Astrocyte of the spinal cord (primary cell): ENCODE measurements around the gene RBM44.

ENCODE experiments used
- DNase-seq: peaks from one replicate; pipeline ENCODE4 v3.0.0; 2011; ENCODE audit warnings: low read depth, low spot score
- H3K4me3 ChIP-seq: 2 replicates; pipeline ENCODE4 v1.5.1; 2011; ENCODE audit warnings: low read depth, mild to moderate bottlenecking, low read length, moderate library complexity
- in situ Hi-C: cut with HindIII; loops from 2 replicates; pipeline ENCODE4 v1.10.0; 2017; ENCODE audit warnings: low sequenced_read_pairs
- TF ChIP-seq, protein P1 (sequence below): IDR thresholded peaks from 2 replicates; pipeline ENCODE4 v1.5.1; 2012; ENCODE audit warnings: low read depth, mild to moderate bottlenecking, low read length, inconsistent platforms

Gene RBM44

GRCh38 chr2:237861875-237862527, 63.4 kb downstream of the RBM44 start:
- no peak overlapping the region for H3K4me3 ChIP-seq
- no peak for DNase-seq
- TF ChIP-seq, protein P1, sequence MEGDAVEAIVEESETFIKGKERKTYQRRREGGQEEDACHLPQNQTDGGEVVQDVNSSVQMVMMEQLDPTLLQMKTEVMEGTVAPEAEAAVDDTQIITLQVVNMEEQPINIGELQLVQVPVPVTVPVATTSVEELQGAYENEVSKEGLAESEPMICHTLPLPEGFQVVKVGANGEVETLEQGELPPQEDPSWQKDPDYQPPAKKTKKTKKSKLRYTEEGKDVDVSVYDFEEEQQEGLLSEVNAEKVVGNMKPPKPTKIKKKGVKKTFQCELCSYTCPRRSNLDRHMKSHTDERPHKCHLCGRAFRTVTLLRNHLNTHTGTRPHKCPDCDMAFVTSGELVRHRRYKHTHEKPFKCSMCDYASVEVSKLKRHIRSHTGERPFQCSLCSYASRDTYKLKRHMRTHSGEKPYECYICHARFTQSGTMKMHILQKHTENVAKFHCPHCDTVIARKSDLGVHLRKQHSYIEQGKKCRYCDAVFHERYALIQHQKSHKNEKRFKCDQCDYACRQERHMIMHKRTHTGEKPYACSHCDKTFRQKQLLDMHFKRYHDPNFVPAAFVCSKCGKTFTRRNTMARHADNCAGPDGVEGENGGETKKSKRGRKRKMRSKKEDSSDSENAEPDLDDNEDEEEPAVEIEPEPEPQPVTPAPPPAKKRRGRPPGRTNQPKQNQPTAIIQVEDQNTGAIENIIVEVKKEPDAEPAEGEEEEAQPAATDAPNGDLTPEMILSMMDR: no peak
- in situ Hi-C loops: no loop called here

DNA sequence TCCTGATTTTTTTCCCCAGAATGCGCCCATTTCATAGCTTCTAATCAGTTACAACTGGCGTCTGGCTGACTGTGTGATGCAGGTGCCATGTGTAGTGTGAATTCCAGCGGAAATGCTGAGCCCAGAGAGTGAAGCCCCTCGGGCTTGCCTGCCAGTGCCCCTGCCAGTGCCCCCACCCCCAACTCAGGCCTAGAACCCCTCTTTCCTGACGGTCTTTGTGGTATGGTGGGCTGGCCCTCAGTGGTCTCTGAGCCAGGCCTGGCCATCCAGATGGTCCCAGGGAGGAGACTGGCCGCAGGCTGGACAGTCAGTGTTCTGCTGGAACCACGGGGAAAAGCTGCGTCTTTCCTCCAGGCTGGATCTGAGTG, 63.9 kb downstream of the RBM44 start:
- no peak overlapping the region for H3K4me3 ChIP-seq
- no peak for DNase-seq
- TF ChIP-seq, protein P1: no peak
- in situ Hi-C loops: no loop called here

DNA sequence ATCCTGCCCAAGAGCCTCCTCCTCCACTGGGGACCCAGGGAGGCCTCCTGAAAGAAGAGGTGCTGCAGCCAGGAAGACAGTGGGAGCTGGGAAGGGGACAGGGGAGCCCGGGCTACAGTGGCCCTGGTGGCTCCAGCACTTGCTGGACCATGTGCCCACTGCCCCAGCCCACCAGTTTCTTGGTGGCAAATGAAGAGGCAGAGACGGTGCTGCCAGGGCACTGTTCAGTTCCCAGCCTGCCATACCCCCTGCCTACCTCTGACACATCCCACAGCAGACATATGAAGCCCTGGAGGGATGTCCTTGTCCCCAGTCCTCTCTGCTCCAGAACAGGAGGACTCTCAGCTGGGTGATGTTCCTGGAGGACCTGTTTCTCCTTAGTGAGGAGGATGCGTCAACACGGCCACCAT, 64.5 kb downstream of the RBM44 start:
- DNase-seq: no peak
- no peak overlapping the region for H3K4me3 ChIP-seq
- TF ChIP-seq, protein P1: no peak
- in situ Hi-C loops: no loop called here

DNA sequence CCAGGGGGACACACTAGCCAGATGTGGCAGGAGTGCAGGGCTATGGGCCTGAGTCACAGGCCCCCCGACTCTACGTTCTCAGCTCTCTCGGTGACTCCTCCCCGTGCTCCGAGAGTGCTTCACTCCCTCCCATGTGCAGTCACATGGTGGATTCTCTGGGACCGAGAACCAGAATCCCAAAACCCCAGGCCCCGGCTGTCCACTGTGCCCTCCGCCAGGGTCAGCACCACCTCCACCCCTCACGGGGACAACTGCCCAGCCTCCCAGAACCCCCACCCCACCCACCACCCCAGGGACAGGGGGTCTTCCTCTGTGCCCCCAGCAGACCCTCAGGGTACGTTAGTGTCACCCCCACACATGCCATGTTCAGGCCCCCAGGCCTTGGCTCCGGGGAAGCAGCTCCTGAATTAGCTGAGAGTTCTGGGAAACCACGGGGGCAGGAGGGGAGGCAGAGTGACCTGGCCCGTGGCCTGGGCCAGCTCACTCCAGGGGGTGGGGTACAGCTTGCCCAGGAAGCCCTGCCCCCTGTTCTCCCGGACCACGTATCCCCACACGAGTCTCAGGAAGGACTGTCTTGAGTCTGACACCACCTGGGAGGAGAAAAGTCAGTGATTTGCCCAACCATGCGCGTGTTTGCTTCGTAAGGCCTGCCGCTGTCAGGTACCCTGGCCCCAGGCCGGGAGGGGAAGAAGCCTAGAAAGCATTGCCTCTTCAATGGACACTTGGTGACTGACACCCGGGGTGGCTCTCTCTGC, 65.3 kb downstream of the RBM44 start:
- in situ Hi-C loops: no loop called here
- no peak for DNase-seq
- TF ChIP-seq, protein P1: no peak
- H3K4me3 ChIP-seq: no peak overlapping the region

GRCh38 chr2:237864444-237864931, 65.9 kb downstream of the RBM44 start:
- TF ChIP-seq, protein P1: no peak
- in situ Hi-C loops: no loop called here
- no peak for DNase-seq
- H3K4me3 ChIP-seq: no peak overlapping the region

GRCh38 chr2:237864940-237865622, 66.5 kb downstream of the RBM44 start:
- in situ Hi-C loops: no loop called here
- TF ChIP-seq, protein P1: no peak
- no peak overlapping the region for H3K4me3 ChIP-seq
- DNase-seq: peak; percentile 59
